Inferior parietal cortex (tissue), 1 donor: Measurements from ENCODE around the gene ITPR2.
"Not testable (repeated sequence)": the region's sequence is repeated elsewhere in the genome, so short reads cannot be mapped to it uniquely, and the experiment has no call there.

ENCODE experiments used
- DNase-seq: peaks from one replicate; pipeline ENCODE4 v3.0.0-alpha.2; 2016; ENCODE audit errors: extremely low spot score

ITPR2 gene

DNA sequence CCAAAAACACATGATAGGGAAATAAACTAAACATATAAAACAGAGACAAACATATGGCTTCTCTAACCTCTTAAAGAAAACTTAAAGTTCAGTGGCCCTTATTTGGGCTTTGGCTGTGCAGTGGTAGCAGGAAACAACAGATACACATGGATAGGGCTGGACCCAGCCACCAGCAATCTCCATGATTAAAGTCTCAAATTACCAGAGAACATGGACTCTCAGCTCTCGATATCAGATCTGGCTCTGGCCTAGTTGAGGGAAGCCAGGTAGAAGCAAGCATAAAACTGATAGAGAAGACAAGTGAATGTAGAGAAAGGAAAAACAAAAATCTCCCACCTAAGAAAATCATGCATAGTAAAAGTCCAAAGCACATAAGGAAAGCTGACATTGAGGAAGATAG is 164.8 kb downstream of the ITPR2 start:
- no peak for DNase-seq

DNA sequence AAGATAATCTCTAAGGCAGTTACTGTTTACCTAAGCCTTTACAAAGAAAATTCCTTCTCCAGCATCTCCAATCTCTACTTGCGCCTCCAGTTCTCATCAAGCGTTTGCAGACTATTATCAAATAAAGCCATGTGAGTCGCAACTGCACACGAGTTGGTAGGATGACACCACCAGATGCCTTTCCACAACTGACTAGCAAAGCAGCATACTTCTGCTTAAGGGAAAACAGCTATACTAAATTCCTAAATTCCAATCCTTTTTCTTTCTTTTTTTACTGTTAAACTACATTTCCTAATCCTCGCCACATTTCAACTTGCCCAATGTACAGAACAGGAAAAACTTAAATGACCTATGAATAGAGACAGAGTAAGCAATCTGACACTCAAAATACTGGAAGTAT is 166.7 kb downstream of the ITPR2 start:
- DNase-seq, result no peak

DNA sequence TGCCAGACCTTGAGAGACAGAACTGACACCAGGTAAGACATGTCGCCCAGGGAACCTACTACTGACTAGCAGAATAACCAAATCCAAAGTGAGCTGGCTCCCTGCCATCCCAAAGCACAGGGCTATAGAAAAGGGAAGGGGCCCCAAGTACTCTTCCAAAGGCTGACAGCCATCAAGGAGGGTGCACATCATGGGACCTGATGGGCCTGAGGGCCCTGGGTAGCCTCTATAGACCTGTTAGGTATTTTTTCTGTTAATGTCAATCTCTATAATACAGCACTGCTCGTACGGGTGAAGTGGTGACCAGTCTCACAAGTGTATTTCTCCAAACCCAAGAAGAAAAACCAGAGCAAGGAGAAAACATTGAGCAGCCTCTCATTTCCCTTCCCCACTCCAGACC is 171.6 kb downstream of the ITPR2 start:
- DNase-seq, result no peak

DNA sequence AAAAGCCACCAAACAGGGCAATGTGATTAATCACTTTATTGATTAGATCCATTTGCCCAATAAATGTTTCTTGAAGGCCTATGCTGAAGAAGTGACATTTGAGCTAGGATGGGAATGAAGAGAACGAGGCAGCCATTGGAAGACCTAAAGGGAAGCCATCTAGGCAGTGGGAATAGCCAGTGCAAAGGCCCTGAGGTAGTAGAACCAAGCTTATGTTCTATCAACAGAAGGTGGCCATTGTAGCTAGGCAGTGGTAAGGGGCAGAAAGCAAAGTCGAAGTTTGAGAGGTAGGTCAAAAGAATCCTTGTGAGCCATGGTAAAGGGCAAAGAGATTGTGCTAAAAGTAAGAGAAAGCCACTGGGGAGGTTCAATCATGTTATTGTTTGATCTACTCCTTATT is 173.1 kb downstream of the ITPR2 start:
- DNase-seq, result no peak

DNA sequence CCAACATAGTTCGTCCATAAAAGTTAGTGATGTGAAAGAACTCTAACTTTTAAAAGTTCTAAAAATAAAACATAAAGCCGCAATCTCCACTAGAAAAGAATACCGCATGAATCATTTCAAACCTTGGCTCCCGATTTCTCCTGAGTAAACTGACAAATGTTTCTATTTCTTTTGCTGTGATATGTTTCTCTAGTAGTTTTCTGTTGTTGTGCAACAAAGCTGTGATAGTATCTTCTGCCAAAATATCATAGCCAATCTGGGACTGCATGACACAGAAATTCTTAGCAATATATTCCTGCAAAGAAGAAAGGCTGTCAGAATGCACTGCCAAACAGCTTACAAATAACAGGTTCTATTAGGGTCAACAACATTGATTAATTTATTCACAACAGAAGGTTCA is 174.0 kb downstream of the ITPR2 start:
- DNase-seq, result no peak

DNA sequence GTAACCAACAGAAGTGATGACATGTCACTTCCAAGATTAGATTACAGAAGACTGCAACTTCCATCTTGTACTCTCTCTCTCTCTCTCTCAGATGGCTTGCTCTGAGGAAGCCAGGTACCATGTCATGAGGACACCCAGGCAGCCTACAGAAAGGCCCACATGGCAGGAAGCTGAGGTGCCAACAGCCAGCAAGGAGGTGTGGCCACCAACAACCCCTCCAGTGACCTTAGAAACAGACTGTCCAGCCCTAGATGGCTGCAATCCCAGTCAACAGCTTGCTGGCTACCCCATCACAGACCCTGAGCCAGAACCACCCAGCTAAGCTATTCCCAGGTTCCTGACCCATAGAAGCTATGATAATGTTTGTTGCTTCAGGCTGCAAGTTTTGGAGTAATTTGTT is 178.4 kb downstream of the ITPR2 start:
- no peak for DNase-seq

DNA sequence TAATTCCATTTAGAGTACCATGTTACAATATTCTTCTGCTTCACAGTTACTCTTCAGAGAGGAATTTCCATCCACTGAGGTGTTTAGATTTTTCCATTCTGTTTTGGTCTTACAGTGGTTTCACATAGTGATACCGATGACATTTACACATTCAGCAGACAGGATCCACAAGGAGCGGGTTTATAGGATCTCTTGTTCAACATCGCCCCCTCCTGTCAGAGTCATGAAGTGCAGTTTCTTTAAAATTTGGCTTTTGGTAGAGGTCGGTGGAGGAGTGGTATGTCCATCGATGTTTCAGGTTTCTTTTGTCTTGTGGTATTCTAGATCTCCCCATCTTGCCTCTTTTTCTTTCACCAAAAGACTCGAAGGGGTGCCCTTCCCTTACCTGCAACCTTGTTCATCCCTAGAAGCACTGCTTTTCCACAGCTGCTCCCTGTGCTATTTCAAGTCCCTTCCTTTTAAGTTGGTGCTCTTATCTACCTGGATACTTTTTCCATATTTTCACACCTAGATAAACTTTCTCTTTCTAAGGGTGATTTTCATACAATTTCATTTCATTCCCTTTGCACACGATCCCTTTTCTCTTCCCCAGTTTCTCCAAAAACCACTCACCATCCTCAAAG is 181.3 kb downstream of the ITPR2 start:
- DNase-seq, result peak; percentile 91

DNA sequence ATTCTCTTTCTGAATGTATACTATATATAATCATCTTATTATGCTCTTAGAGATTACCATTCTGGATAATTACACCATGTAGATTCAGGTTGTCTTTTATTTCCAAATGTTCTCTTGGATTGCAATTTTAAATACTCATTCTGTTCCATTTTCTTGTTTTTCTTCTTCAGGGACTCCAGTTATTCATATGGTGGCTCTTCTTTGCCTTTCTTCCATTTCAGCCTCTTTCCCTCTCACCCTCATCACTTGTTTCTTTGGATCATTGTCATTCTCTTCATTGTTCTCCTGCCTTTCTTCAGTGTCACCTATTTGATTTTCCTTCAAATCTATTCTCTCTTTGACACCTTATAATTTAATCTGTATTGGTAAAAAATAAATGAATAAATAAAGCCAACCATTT is 182.0 kb downstream of the ITPR2 start:
- DNase-seq, result no peak

DNA sequence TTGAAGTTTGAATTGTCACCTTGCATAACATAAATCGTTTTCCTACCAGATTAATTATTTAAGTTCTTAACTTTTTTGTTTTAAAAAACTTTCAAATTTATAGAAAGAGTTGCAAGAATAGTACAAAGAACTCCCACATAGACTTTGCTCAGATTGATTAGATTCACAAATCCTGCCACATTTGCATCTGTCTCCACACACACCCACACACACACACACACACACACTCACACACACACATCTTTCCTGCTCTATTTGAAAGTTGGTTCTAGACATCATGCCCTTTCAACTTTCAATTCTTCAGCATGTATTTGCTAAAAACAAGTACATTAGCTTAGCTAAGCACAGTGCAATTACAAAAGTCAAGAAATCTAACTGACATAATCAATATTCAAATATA is 184.0 kb downstream of the ITPR2 start:
- no peak for DNase-seq

DNA sequence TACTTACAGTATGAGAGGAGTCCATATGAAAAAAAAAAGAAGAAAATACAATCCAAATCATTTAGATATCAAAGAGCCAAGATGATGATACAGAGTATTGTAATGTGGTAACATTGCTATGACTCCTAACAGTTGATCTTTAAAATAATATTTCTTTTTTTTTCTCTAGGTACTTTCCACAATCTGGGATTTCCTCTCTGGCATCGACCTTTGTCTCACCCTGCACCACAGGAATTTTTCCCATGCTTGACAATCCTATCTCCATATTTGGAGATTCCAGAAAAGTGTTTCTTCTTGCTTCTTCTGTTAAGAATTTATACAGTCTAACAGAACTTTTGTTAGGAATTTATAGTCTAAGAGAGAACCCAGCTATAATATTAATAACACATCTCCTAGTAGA is 184.4 kb downstream of the ITPR2 start:
- no peak for DNase-seq

DNA sequence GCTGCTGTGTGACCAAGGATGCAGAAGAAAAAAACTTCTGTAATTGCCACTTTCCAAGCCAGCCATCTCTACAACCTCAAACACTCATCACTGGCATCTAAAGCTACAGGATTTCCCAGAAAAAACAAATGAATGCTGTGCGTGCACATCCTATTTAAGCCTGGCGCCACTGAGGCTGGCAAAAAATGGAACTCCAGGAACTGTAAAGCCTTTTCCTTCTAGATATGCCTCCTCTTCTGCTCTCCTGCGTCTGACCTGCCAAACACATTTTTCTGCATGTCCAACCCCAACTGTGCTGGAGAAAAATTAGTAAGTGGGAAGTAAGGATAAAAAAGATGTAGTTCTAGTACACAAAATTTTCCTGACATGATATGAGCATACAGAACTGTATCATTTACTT is 184.9 kb downstream of the ITPR2 start:
- DNase-seq, result no peak

DNA sequence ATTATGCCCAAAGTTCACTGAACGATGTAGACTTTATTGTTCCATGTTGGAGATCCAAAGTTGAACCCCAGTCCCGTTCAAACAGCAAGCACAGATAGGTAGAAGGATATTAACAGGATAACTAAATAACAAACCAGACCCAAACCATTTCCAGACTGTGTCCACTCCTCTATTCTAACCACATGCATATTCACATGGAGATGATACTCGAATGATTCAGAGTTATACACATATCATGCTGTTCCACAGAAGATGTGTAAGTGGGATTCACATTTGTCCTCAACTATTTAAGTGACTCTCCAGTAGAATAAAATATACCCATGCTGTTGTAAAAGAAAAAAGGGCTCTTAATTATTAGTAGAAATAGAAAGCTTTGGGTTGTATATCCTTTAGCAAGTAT is 185.9 kb downstream of the ITPR2 start:
- DNase-seq, result no peak

DNA sequence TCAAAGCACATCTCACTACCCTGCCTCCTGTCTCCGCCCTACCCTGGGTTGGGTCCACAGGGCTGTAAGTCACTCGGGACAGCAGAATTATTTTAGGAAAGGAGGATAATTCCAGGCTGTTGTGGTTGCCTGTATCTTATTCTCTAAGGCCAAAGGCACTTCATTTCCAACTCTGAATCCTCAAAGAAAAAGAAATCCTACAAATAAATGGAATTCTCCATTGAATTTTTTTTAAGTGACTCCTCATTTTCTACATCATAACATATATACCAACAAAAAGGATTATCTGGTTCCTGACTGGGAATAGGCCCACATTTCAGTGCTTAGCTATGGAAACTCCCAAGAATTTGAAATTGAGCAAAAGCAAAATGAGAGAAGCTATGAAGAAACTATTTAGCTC is 186.4 kb downstream of the ITPR2 start:
- DNase-seq, result no peak

DNA sequence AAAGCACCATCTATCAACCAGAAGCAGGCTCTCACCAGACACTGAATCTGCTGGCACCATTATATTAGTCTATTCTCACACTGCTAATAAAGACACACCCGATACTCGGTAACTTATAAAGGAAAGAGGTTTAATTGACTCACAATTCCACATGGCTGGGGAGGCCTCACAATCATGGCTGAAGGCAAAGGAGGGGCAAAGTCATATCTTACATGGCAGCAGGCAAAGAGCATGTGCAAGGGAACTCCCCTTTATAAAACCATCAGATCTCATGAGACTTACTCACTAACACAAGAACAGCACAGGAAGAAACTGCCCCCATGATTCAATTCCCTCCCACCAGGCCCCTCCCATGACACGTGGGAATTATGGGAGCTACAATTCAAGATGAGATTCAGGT is 188.6 kb downstream of the ITPR2 start:
- not testable (repeated sequence) for DNase-seq

DNA sequence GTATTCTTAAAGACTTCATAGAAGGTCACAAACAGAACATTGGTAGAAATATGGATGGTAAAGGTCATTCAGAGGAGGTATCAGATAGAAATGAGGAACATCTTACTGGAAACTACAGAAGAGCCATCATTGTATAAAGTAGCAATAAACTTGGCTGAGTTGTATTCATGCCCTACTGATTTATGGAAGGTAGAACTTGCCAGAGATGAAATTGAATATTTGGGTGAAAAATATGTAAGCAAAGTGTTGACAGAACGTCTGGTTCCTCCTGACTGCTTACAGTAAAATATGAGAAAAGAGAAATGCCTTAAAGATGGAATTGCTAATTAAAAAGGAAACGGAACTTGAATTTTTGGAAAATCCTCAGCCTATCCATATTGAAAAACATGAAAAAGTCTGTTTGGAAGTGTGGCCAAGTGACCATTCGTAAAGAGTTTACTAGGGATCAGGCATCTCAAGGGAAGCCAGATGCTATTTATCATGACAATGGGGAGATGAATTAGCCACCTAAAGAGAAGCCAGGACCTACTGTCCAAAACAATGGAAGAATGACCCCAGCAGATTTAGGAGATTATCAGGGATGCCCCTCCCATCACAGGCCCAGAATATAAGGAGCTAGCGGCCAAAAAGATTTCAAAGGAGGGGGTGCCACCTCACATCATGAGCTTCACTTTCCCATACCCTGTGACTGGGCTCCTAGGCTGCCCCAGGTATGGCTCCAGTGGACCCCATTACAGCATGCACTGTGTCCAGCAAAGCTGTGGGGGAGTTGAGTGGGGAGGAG is 189.3 kb downstream of the ITPR2 start:
- DNase-seq, result no peak

DNA sequence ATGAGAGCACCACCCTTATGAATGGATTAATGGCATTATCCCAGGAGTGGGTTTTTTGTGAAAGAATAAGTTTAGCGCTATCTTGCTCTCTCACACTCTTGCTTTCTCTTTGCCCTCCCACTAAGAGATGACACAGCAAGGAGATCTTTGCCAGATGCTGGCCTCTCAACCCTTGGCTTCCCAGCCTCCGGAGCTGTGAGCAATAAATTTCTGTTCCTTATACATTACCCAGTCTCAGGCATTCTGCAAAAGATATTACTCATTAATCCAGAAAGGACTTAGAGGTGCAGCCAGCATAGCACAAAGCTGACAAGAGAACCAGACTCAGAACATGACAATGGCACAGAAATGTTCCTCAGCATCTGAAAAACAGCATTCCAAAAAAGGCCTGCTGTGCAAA is 190.6 kb downstream of the ITPR2 start:
- no peak for DNase-seq

DNA sequence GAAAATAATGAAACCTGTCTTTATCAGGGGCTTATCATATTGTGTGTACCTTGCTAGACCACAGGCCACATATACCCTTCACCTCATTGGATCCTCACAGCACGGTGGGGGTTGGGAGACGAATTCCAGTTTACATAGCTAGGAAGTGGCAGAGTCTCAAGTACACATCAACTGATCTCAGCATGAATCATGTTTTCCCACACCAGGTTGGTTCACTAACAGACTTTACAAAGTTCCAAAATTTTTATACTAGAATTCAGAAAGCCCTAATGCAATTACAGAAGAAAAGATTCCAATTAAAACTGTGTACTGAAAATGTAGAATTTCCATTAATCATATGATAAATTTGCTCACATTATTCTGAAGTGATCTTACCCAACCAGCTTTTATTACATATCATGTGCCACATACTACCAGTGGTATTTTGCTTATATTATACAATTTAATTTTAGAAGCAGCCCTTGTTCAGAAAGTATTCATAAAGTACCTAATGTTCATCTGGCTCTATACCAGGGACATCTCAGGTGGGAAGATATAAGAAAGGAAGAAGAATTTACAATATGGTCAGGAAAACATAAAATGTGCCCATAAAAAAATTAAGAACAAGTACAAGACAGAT is 196.2 kb downstream of the ITPR2 start:
- DNase-seq, result no peak

DNA sequence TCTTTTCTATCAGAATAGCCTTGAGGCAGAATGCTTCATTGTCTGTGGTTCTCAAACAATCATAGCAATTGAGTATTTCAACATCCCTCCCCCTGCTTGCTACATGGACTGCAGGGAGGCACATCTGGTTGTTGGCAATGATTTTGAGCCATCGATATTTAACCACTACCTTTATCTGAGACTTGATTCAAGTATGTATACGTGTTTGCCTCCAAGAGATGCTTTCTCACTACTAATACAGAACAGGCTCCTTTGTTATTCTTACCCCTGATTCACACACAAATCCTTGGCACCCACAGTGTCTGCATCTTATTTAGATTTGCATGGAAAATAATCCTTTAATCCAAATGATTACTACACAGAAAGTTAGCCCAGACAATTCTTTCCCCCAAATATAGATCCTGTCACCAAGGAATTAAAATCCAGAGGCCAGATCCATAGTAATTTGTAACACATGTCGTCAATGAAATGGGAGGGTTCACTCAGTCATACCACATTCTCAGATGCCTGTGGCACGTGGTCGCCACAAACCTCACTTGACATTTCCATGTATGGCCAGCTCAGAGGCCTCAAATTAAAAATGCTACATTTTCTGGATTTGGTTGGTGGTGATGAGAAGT is 199.3 kb downstream of the ITPR2 start:
- DNase-seq, result peak; percentile 69

DNA sequence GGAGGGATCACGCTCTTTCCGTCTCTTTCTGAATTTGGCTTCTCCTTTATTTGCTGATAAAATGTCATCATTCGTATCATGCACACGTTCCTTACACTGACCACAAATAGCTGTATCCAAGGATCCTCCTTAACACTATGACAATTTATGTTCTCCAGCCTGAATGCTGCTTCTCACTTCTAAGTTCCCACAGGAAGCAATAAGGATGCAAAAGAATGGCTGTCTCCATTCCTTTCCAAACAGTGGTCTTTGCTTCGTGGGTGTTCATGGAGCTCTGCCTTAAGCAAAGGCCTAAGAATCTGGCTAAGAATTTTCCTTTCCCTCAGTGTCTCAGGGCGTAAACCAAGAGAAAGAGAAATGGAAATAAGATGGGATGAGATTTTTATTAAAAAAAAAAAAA is 200.2 kb downstream of the ITPR2 start:
- no peak for DNase-seq

DNA sequence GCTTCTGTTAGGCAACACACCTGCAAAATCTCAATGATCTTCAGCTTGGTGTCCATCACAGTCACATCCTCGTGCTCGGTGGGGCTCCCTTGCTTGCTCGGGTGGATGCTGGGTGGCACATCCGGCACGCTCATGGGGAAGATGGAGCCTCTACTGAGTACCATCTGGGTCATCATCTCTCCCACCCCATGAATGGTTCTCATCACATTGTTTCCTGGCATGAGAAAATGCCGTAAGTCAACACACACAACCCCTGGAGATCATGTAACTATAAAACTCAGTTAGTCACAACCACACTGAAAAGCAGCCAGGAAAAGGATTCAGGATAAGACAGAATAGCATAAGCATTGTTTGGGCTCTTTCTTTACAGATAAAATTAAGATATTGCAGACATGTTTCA is 201.1 kb downstream of the ITPR2 start:
- DNase-seq, result no peak

DNA sequence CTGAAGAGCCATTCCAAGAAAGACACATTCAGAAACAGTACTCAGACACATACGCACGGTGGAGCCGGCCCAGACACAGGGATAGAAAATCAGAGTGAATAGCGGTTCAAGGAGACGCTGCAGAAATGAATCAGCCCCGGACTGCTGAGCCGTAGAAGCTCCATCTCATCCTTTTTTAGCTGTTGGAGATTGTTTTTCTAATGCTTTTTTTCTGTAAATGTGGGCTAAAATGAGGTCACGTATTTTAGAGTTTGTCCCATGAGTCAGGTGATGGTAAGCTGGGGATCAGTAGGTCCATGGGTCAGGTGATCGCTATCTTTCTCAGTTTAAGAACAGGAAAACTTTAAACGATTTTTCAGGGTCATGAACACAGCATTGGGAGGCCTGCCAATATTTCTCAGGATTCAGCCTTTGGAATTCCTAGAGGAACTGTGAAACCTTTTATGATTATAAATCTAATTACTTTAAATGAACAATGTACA is 202.4 kb downstream of the ITPR2 start:
- DNase-seq, result no peak

DNA sequence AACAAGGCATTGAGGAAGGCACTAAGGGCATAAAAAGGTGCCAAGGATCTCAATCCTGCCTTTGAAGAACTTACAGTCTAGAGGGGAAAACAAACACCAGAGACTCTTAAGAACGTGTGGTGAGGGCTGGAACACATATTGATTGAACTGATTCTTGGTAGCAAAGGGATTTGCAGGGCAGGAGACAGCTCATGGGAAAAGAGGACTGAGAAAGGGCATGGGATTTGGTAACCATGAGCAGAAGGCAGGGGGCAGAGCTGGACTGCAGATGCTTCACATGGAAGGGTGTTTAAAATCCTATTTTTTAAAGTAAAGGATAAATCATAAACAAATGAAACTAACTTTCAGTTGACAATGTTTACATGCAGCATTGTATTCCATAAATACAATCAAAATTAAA is 203.1 kb downstream of the ITPR2 start:
- DNase-seq, result peak; percentile 46

DNA sequence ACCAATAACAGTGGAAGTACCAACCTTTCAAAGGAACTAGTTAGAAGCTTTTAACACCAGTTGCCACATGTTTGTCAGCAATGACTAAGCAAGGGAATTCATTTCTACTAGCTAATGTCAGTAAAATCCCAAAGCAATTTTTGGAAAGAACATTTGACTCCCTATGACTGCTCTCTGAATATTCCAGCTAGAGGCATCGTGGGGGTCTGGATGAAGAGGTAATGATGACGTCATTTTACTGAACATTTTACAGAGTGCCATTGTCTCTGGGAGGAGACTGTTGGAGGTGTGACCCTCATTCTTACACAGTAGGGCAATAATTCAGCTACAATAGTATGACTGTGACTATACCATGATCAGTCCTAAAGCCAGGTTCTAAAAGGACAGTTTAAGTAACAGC is 204.8 kb downstream of the ITPR2 start:
- no peak for DNase-seq
